GM19468 (cell line): ENCODE measurements around the gene PDXK.
A peak's percentile ranks its signal among the peaks of the same experiment; 100 is the strongest.
"Not testable (repeated sequence)": the region's sequence is repeated elsewhere in the genome, so short reads cannot be mapped to it uniquely, and the experiment has no call there.

Experiments
- ATAC-seq: cut with Tn5 transposase; IDR thresholded peaks from one replicate; pipeline ENCODE4 v1.9.1; 2021; ENCODE audit warnings: mild to moderate bottlenecking, moderate library complexity, moderate number of reproducible peaks; ENCODE audit not compliant: unreplicated experiment; ENCODE audit errors: extremely low read depth

Gene PDXK

DNA sequence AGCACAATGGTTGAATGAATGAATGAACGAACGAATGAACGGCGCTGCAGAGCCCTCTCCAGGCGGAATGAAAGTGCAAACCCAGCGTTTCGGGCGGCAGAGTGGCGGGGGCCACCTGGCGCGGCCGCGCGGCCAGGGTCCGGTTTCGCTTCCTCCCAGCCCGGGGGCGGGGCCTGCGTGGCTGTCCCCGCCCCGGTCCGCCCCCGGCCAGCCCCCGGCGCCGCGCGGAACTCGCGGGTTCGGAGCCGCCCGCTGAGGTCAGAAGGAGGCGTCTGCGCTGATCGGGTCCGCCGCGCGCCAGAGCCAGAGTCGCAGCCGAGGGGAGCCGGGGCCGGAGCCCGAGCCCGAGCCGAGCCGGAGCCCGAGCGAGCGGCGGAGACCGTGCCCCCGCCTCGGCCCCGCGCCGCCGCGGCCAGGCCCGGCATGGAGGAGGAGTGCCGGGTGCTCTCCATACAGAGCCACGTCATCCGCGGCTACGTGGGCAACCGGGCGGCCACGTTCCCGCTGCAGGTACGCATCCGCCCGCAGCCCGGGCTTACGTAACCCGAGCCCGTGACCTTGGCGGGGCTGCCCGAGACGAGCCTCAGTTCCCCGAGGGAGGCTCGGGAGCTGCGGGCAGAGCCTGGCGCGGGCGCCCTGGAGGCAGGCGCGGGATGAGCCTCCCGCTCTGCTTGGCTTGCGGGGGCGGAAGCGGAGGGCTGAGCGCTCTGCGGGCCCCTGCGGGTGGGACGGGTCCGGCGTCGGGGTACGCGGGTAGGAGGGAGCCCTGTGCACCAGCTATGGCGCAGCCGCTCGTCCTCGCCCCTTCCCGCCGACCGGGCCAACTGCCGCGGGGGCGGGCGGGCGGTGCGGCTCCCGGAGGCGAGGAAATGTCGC is at the start of gene PDXK:
Gene PDXK (plus strand): TSS at position 258 of the 876 bp plus-strand sequence. CDS start 166 bp downstream, at position 424.
- peak; percentile 57 for ATAC-seq

DNA sequence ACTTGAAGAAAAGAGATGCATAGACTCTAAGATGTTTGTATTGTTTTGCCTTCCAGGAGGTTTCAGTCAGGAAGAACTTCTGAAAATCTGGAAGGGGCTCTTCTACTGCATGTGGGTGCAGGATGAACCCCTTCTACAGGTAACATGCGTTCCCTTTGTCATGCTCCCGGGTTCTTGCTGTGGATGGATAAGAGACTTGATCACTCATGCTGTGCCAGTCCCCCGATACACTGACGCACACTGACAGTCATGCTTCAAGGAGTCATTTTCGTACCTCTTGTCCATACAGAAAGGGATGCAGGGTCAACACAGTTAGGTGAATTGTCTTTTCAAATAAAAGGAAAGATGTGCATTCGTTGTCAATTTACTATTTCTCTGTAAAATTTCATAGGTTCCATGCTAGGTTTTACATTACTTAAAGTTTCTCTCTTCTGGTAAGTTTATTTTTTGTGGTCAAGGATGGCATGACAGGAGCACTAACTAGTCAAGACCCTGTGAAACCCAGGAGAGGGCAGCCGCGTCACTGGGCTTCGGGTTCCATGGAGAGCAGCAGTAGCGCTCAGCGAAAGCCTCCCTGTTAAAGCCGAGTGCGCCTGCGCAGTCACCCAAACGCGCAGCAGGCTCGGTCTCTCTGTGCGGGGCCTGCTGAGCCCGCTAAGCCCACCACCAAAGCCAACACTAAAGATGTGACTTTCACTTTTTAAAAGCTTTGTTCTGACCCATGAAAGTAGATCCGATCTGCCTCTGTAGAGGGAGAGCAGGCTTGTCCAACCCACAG is 48.9 kb upstream of the PDXK start:
- ATAC-seq: no peak

DNA sequence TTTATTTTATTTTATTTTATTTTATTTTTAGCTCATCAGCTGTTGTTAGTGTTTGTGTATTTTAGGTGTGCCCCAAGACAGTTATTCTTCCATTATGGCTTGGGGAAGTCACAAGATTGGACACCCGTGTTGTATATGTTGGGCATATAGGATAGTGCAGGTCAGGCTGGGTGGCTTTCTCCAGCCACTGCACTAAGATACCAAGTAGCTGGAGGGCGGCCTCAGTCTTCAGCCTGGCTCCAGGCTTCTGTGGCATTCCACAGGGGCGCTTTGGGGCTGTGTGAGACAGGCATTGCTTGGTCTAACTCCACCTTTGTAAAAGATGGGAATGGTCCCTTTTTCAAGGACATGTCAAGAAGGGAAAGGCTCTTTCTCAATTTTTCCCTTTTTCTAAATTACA is 43.1 kb upstream of the PDXK start:
- no peak for ATAC-seq

DNA sequence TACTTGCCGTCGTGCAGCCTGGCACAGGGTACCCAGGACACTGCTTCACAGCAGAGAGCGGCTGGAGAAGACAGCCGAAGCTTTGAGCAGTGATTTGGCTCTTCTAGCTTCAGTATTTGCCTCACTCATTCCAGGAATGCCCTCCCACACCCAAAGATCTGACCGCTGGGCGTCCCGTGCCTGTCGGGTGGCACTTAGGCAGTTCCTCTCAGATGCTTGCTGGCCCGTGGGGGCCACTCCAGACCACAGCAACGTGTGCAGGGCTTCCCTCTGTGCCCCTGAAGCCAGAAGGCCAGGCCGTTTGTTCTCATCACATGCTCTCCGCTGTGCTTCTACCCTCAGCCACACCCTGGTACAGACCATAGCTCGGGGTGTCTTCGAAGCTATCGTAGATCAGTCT is 42.5 kb upstream of the PDXK start:
- ATAC-seq: no peak

DNA sequence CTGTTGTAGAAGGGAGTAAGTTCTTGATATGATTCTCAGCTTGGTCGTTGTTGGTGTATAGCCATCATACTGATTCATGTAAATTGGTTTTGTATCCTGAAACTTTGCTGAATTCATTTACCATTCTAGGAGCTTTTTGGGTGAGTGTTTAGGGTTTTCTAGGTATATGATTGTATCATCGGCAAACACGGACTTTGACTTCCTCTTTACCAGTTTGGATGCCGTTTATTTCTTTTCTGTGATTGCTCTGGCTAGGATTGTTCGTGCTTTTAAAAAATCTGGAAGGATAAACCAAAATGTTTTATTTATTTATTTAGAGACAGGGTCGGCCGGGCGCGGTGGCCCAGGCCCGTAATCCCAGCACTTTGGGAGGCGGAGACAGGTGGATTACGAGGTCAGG is 39.0 kb upstream of the PDXK start:
- no peak for ATAC-seq

DNA sequence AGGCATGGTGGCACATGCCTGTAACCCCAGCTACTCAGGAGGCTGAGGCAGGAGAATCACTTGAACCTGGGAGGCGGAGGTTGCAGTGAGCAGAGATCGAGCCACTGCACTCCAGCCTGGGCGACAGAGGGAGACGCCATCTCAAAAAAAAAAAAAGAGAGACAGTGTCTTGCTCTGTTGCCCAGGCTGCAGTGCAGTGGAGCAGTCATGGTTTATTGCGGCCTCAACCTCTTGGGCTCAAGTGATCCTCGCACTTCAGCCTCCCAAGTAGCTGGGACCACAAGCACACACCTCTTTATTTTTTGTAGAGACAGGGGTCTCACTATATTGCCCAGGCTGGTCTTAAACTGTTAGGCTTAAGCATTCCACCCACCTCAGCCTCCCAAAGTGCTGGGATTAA is 38.5 kb upstream of the PDXK start:
- not testable (repeated sequence) for ATAC-seq

DNA sequence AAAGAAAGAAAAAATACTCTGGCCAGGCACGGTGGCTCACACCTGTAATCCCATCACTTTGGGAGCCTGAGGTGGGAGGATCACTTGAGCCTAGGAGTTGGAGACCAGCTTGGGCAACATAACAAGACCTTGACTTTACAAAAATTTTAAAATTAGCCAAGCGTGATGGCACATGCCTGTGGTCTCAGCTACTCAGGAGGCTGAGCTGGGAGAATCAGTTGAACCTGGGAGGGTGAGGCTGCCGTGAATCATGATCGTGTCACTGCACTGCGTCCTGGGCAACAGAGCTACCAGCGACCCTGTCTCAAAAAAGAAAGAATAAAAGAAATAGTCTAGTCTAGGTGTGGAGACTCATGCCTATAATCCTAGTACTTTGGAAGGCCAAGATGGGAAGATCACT is 37.3 kb upstream of the PDXK start:
- no peak for ATAC-seq

DNA sequence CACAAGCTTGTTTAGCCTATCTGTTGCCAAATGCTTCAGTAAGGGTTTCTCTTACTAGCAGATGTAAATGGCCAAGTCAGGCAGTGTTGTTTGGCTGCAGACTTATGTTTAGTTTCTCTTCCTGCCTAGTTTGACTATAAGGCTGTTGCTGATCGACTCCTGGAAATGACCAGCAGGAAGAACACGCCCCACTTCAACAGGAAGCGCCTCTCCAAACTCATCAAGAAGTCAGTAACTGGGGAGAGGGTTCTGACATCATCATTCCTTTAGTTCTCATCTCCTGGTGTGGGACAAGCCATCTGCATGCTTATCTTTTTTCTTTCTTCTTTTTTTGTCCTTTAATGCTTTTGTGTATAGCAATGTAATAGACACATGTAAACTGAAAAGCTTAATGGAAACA is 34.5 kb upstream of the PDXK start:
- no peak for ATAC-seq

DNA sequence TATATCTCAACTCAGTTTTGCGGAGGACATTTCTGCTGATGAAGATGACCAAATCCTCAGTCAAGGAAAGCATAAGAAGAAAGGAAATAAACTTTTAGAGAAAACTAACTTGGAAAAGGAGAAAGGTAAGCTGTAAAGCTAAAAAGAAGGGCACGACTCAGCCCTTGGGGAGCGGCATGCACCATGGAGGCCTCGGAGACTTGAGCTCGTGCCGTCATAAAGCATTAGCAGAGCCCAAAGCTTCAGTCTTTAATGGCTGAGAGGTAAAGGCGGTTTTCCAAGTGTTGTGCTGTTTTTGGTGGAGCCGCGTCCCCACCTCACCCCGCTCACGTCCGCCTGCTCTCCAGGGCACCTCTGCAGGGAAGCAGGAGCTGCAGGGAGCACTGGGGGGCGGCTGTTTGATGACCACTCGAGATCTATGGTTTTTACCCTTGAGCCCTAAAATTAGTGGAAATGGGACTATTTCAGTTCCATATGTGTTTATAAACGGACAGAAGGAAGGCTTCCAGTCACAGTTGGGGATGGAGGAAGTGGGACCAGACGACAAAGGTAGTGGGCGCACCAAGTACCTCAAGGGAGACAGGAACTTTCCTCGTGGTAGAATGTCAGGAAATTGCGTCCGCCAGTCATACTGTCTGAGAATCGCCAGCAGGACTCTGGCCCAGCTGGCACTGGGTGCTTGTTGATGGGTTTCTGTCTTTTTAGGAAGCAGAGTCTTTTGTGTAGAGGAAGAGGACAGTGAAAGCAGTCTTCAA is 31.9 kb upstream of the PDXK start:
- ATAC-seq: no peak

DNA sequence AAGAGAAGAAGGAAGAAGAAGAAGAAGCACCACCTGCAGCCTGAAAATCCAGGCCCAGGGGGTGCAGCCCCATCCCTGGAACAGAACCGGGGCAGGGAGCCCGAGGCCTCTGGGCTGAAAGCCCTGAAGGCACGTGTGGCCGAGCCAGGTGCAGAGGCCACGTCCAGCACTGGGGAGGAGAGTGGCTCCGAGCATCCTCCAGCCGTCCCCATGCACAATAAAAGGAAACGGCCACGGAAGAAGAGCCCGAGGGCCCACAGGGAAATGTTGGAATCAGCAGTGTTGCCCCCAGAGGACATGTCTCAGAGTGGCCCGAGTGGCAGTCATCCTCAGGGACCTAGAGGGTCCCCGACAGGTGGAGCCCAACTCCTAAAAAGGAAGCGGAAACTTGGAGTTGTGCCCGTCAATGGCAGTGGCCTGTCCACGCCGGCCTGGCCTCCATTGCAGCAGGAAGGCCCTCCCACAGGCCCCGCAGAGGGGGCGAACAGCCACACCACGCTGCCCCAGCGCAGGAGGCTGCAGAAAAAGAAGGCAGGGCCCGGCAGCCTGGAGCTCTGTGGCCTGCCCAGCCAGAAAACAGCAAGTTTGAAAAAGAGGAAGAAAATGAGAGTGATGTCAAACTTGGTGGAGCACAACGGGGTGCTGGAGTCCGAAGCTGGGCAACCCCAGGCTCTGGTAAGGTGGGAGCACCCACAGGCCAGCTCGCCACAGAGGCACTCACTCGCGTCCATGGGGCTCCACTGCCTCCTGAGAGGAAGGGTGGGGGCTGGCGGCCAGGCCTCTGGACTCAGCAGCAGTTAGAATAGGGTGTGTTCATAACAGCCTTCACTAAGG is 31.1 kb upstream of the PDXK start:
- ATAC-seq: no peak

DNA sequence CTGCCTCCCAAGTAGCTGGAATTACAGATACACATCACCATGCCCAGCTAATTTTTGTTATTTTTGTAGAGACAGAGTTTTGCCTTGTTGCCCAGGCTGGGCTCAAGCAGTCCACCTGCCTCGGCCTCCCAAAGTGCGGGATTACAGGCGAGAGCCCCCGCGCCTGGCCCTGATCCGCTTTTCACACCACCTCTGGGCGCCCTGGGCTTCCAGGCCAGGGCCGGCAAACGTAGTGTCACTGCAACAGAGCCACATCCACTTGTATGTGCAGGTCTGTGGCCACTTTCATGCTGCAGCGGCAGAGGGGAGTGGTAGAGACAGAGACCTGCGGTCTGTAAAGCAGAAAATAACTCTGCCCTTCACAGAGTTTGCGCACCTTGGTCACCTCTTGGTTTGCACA is 30.0 kb upstream of the PDXK start:
- ATAC-seq: no peak

DNA sequence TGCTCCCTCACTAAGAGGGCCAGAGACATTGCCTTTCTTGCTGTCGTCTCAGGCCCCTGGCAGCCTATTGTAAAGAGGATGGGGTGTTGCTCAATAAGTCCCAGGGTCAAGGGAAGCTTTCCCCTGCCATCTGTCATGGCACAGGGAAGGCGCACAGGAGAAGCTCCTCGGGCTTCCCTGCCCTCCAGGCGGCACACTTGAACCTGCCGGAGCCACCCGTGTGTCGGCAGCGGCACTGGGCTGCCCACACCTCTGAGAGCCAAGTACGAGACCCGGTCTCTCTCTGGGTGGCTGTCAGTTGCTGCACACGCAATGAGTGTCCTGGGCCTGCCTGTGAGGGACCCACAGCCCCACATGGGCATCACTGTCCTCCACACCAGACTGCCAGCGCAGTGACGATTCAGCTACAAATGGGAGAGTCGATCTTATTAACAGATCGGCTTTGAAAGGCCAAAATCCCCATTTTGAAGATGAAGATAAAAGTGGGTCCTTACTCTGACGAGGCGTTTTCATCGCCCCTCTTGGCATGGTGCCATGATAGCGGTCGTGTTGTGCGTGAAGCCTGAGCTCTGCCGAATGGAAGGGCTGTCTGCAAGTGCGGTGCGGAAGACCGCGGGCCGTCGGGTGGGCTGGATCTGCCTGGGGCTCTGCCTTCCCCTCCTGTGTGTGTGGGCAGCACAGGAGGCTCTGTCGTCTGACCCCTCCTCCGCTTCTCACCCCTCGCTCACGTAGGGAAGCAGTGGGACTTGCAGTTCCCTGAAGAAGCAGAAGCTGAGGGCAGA is 29.2 kb upstream of the PDXK start:
- no peak for ATAC-seq

DNA sequence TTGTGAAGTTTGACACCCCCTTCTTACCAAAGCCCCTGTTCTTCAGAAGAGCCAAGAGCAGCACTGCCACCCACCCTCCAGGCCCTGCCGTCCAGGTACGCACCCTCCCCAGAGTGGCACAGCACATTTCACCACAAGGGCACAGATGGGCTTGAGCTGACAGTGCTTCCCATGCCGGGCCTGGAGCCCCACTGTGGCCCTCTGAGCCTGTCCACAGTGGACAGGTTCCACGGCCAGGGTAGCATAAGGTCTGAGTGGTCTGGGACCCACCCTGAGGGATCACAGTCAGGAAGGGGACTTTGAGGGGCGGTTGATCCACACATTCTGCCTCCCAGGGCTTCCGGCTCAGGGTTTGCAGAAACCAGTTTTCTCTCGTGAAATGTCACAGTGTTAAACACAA is 28.6 kb upstream of the PDXK start:
- no peak for ATAC-seq

DNA sequence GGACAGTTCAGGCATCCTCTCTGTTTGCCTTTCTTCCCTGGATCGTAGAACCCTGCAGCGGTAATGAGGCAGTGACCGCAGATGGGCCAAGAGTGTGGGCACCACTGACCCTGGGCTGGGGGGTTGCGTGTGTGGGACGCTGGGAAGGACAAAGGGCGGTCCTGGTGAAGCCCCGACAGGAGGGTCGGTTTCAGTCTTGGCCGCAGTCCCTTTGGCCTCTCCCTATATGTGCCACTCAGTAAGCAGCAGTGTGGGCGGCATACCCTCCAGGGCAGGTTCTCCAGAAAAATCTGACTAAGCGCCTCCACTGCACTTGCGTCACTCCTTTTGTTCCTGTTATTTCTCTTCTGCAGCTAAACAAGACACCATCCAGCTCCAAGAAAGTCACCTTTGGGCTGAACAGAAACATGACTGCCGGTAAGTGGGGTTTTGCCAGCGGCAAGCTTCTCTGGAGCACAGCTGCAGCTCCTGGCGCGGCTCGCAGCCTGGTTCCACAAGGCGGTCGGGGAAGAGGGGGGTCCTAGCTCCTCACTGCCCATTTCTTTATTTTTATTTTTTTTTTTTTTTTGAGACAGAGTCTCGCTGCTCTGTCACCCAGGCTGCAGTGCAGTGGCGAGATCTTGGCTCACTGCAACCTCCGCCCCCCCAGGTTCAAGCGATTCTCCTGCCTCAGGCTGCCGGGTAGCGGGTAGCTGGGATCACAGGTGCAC is 27.7 kb upstream of the PDXK start:
- ATAC-seq: no peak

DNA sequence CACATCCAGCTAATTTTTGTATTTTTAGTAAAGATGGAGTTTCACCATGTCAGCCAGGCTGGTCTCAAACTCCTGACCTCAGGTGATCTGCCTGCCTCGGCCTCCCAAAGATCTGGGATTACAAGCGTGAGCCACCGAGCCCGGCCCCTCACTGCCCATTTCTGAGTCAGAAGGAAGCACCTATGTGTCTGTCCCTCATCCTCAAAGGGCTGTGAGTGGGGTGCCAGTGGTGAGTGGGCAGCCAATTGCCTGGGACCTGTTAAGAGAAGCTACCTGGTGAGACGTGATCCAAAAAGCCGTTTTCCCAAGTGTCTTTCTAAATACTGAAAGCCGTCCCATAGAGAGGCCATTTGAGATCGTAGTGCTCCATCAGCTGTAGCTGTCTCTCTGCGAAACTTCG is 27.1 kb upstream of the PDXK start:
- no peak for ATAC-seq

DNA sequence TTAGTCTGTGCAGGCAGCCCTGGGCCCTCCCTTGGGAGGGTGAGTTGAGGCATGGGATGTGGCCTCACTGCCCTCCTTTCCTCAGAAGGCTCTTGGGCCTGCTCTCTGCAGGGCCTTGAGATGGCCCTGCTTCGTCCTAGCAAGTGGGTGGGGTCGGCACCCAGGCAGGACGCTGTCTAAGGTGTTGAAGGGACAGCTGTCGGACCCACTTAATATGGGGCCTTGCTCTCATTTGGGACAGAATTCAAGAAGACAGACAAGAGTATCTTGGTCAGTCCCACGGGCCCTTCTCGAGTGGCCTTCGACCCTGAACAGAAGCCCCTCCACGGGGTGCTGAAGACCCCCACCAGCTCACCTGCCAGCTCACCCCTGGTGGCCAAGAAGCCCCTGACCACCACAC is 26.0 kb upstream of the PDXK start:
- ATAC-seq: no peak

DNA sequence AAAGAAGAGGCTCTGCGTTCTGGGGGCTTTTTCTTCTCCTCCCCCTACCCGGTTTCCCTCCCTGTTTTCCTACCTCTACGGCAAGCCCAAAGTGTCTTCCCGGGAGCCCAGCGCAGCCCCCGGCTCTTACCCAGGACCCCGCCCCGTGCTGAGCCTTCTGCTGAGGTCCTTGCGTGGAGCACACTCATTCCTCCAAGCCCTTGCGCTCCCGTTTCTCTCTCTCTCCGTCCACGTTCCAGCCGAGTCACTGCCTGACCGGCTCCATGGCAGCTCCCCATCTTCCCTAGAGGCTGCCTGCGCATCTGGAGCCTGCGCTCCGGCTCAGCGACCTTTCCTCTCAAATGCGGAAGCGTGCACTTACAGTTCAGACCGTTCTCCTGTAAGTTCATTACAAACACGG is 24.9 kb upstream of the PDXK start:
- no peak for ATAC-seq

DNA sequence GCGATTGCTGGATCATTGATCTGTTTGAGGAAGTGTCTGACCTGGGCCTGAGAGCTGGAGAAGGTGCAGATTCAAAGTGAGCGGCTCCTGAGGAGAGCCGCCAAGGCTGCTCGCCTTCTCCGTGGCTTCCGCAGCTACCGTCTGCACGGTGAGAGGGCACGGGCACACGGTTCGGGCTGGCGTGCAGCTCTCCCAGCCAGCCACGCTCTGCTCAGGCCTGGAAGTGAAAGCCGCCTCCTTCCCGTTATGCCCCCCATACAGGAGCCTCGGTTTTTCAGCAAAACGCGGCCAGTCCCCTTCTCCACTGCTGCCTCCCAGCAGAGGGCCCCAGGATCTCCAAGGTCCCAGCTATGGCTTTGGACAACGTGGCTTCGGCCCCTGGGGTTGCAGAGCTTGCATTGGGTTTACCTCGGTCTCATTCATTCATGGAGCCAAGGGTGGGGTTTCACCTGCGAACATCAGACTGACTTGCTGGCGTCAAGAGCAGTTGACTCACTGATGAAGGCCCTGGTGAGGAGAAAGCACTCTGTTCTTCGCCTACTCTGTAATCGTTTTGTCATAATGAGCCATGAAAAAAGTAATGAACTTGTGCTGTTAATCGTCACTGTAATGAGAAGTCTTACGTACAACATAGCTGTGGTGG is 24.4 kb upstream of the PDXK start:
- ATAC-seq: no peak
